GM21723 (cell line): ENCODE data around the gene SLC45A1.

Experiments used
- ATAC-seq: cut with Tn5 transposase; IDR thresholded peaks from one replicate; pipeline ENCODE4 v1.9.1; 2021; ENCODE audit warnings: mild to moderate bottlenecking, moderate library complexity; ENCODE audit not compliant: unreplicated experiment

The SLC45A1 gene

DNA sequence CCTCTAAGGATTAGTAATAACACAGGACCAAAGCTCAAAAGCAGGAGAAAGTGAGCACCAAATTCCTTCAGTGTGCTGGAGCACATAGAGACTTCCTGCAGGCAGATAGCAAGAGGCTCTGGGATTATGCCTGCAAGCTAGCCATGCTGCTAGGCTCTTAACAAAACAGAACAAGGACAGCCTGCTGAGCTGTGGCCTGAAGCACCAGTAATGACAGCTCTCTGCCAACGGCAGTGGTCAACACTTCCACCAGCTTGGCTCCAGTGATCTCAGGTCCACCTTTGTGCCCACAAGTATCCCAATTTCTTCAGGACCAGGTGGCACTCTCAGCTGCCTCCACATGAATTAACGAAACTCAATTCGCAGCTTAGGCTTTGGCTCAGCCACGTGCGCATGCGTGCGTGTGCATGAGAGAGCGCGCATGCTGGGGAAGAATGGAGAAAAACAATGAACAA is 64.2 kb downstream of the SLC45A1 start:
- ATAC-seq, result no peak

DNA sequence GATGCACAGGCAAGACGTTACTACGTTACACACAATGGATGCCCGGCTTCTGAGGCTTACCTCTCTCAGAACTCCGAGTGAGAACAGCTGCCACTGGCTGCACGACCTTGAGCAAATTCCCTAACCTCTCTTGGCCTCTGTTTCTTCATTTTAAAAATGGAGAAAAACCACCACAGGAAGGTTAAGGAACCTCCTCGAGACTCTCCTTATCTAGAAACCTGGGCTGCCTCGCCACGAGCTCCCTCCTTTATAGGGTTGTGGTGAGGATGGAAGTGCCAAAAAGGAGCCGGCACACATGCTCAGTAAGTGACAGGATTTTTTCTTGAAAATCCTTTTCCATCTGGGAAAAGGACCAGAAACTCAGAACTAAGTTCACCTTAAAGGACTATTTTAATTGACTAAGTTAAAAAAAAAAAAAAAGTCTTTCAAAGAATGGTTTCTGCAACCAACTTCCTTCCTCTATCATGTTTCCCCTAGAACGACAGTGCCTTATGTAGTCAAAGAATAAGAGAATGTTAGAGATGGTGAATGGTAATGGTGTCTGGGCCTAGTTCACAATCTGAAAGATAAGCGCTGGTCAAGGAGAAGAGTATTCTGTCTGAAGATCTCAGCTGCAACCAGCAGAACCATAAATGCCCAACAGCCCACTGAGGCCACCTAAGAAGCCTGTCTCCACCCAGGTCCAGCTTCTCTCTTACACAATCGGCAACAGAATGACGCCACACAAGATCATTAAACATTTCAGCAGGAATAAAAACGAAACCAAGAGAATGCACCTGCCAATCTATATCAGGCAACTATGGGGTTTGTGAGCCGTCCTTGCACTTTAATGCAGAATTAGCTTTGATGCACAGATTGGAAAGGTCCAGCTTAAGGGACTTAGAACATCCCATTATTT is 64.9 kb downstream of the SLC45A1 start:
- ATAC-seq, result no peak

GRCh38 chr1:8384088-8384487 is 66.2 kb downstream of the SLC45A1 start:
- no peak for ATAC-seq

DNA sequence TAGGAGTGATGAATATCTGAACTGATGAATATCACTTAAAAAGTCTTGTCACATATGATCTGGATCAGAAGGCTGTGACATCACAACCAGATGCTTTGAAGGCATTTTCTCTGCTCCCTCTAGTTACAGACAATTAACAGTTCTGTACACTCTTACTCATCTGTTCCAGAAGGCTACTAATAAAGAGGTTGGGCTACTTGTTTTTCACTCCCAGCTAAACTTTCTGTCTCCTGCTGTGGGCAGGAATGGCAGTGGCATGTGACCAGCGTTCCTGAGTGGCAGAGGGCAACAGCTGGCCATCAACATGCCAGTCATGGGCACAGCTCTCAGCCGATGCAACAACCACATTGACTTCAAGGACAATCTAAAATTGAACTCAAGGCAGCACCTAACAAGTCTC is 66.7 kb downstream of the SLC45A1 start:
- ATAC-seq, result no peak

DNA sequence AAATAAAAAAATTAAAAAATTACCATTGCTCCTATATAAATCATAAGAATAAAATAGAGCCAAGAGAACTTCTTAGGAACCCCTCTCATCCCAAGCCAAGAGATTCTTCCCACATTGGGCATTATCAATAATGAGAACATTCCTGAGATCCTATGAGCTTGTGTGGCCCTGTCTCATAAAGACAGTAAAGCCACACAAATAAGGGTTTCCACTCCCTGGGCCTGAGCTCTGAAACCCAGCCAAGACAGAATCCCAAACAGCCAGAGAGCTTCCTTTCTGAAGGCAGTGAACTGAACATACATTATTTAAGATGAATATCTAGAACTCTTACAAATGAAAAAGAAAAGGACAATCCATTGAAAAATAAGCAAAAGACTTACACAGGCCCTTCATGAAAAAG is 68.3 kb downstream of the SLC45A1 start:
- no peak for ATAC-seq

DNA sequence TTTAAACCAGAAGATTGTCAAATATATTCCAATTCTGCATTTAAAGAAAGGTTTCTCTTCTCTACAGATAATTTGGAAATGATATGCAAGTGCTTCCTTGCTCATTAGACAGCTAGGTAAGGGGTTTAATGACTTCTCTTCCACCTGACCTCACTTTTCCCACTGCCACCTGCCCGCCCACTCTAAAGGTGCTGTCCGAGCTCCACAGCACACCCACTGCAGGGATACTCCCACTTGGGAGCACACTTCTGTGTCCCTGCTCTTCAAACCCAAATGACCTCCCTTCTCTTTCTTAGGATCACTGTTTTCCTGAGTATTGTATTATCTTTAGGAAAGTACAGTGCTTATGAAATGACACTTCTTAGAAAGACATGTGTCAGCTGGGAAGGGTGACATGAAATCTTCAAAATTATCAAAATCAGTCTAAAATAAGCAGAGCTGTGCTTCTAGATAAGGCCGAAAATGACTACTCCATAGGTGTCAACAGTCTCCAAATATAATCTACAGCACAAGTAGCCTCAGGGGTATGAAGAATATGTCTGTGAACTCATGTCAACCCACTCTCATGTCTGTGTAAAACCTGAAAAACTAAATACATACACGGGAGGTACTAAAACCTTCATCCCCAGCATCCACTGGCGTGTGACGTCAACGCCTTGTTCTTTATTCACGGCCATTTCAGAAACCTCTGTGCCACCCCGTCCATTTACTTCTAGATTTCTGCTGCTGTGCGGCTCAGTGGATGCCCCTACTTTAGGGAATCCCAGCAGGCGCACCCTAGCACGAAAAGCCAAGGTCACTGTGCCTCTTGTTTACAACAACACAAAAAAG is 71.0 kb downstream of the SLC45A1 start:
- ATAC-seq, result no peak

GRCh38 chr1:8389958-8390535 is 72.1 kb downstream of the SLC45A1 start:
- no peak for ATAC-seq

- ATAC-seq, result no peak
These were observed 72.8 kb downstream of the SLC45A1 start for GRCh38 chr1:8390707-8391106.

GRCh38 chr1:8392522-8392921 is 74.6 kb downstream of the SLC45A1 start:
- ATAC-seq, result no peak
